Measurements from ENCODE around the gene FFAR2. TPM values are rescaled to one million over a fixed set of nuclear protein-coding genes. Genes with fewer than 3 reads are reported as not detected.
A peak's percentile ranks its signal among the peaks of the same experiment; 100 is the strongest.
"Not testable (repeated sequence)": the region's sequence is repeated elsewhere in the genome, so short reads cannot be mapped to it uniquely, and the experiment has no call there.

Gene FFAR2
- total RNA-seq (not detected), total RNA-seq (0 to 0.22 (median 0) reads per million in 29 experiments)
- 0.11 TPM for total RNA-seq (2013)

DNA sequence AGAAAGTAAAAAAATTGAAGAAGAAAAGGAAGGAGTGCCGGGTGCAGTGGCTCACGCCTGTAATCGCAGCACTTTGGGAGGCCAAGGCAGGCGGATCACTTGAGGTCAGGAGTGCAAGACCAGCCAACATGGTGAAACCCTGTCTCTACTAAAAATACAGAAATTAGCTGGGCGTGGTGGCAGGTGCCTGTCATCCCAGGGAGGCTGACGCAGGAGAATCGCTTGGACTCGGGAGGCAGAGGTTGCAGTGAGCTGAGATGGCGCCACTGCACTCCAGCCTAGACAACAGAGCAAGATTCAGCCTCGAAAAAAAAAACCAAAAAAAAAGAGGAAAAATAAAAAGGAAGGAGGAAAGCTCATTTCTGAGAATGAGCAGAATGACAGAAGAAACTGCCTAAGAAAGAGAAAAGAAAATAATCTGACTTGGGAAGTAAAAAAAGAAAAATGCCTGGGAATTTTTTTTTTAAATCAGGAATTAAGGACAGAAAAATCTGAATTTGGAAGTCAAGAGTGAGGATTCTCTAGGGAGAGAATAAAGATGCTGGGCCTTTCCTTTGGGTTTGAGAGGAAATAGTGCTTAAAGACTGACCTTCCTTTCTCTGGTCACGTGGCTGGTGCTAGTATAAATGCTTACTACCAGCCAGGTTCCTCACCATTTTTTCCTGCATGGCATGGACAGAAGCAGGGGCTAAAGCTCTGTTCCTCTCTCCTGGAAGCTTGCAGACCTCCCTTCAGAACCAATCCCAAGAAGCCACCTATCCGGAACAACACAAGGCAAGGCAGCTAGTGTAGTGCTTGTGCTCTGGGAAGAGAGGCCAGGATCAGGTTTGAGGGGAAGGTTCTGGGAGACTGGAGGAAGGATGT, at the start of gene FFAR2:
Gene FFAR2, plus strand, starts transcription at position 652 of the 864 bp plus-strand sequence. CDS start 1,458 bp downstream, outside the sequence.
- Histone ChIP-seq H3K4me3 (ENCODE audit: control insufficient read depth in 1 of 2, extremely low read depth in 1 of 2, low read length in 1 of 2) (no peak within 1 kb of the TSS), H3K27me3 (replicated peaks in 1 of 2; ENCODE audit: control insufficient read depth in 2 of 2, extremely low read depth in 1 of 2, insufficient read depth in 2 of 2, low read length in 1 of 2) (peaks cover 0 to 12% of the 10 kb centered on the region in 2 experiments), H3K27ac (ENCODE audit: low read length) (no peak within 1 kb of the TSS), H3K4me1 (ENCODE audit: control insufficient read depth in 1 of 2, extremely low read depth in 1 of 2, insufficient read depth in 2 of 2, low read length in 2 of 2) (peaks cover 2 to 48% of the 10 kb centered on the region in 2 experiments), H3K36me3 (ENCODE audit: control insufficient read depth in 2 of 2, extremely low read depth in 1 of 2, insufficient read depth in 1 of 2, low read length in 1 of 2) (no peaks in the 10 kb centered on the region), H3K9me3 (no peaks in the 10 kb centered on the region)
- no peaks in the 10 kb centered on the region for H3K9me3 Mint-ChIP-seq
- no peaks in the 10 kb centered on the region for H3K36me3 Mint-ChIP-seq
- peaks cover 6 to 16% of the 10 kb centered on the region in 2 donors for H3K27me3 Mint-ChIP-seq
- peak within 1 kb of the TSS; percentile 46 to 66 for H3K27ac Mint-ChIP-seq
- 100% methylated on average over 3 of the region's 12 CpGs for WGBS (ENCODE audit: insufficient coverage)
- H3K4me1 Mint-ChIP-seq = peaks cover 39 to 61% (median 42%) of the 10 kb centered on the region in 3 donors
- ATAC-seq (replicated peaks in 1 of 4) (no peak), DNase-seq (no peak)
- no peak within 1 kb of the TSS for H3K4me3 Mint-ChIP-seq
- CTCF ChIA-PET = interaction anchor here in 1 of 2 donors (0.6 kb wide), 1 partner anchor 282 kb away, joined by 4 read pairs; no protein-coding TSS in a partner anchor
- POLR2A ChIA-PET = no interaction called here

GRCh38 chr19:35398570-35398969, 49.5 kb upstream of the FFAR2 start:
- Mint-ChIP-seq H3K27me3 (peaks cover 3% of the 10 kb centered on the region in 2 donors), H3K27ac (no peak overlapping the region), H3K4me1 (peaks cover 0 to 2% (median 0%) of the 10 kb centered on the region in 3 donors), H3K36me3 (no peaks in the 10 kb centered on the region), H3K9me3 (no peaks in the 10 kb centered on the region), H3K4me3 (no peak overlapping the region)
- ChIA-PET POLR2A (no interaction called here), CTCF (no interaction called here)
- H3K4me3 ChIP-seq (ENCODE audit: control insufficient read depth in 1 of 2, extremely low read depth in 1 of 2, low read length in 1 of 2) = no peak overlapping the region
- 86% methylated on average over 6 of the region's 12 CpGs for WGBS (ENCODE audit: insufficient coverage)
- peaks cover 0 to 10% of the 10 kb centered on the region in 2 experiments for H3K27me3 ChIP-seq (replicated peaks in 1 of 2; ENCODE audit: control insufficient read depth in 2 of 2, extremely low read depth in 1 of 2, insufficient read depth in 2 of 2, low read length in 1 of 2)
- H3K36me3 ChIP-seq (ENCODE audit: control insufficient read depth in 2 of 2, extremely low read depth in 1 of 2, insufficient read depth in 1 of 2, low read length in 1 of 2) = no peaks in the 10 kb centered on the region
- H3K9me3 ChIP-seq = no peaks in the 10 kb centered on the region
- DNase-seq (no peak), ATAC-seq (replicated peaks in 1 of 4) (no peak)
- H3K27ac ChIP-seq (ENCODE audit: low read length) = no peak overlapping the region
- no peaks in the 10 kb centered on the region for H3K4me1 ChIP-seq (ENCODE audit: control insufficient read depth in 1 of 2, extremely low read depth in 1 of 2, insufficient read depth in 2 of 2, low read length in 2 of 2)

DNA sequence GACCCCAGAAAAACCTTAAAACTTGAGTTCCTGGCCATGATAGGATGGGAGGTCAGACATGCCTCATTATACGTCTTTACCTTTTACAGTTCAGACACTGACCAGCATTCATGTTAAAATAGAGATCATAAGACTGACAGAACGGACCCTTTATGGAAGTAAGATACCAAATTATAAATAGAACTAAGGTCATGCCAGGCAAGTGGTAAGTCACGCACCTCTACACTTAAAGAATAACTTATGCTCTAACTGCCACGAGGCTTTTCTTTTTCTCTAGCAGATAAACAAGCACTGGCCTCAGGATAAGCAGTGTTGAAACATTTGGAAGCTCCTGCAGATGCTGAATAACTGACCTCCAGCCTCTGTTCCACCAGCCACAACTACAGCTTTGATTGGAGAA, 48.8 kb upstream of the FFAR2 start:
- CTCF ChIA-PET = interaction anchor here in 1 of 2 donors (0.6 kb wide), 1 partner anchor 976 kb away, joined by 3 read pairs; no protein-coding TSS in a partner anchor
- Mint-ChIP-seq H3K4me3 (no peak overlapping the region), H3K9me3 (no peaks in the 10 kb centered on the region)

DNA sequence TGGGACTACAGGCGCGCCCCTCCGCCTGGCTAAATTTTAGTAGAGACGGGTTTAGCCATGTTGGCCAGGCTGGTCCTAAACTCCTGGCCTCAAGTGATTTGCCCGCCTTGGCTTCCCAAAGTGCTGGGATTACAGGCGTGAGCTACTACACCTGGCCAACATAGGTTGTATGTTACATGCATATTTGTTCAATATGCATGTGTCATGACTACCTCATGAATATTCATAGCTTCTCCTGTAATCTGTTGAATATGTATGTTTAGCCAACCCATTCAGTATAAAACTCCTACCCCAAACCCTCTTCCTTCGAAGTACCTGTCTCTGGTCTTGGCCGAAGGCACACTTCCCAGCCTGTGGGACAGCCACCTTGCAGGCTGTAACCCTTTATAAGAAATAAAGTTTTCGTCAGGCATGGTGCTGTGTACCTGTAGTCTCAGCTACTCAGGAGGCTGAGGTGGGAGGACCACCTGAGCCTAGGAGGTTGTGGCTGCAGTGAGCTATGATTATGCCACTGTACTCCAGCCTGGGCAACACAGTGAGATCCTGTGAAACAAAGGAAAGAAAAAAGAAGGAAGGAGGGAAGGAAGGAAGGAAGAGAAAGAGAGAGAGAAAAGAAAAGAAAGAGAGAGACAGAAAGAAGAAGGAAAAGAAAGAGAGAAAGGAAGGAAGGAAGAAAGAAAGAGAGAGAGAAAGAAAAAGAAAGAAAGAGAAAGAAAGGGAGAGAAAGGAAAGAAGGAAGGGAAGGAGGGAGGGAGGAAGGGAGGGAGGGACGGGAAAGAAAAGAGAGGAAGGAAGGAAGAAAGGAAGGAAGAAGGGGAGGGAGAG, 47.9 kb upstream of the FFAR2 start:
- no peak for ATAC-seq (replicated peaks in 1 of 4)
- ChIA-PET CTCF (no interaction called here), POLR2A (no interaction called here)
- Mint-ChIP-seq H3K36me3 (no peaks in the 10 kb centered on the region), H3K4me1 (peaks cover 0 to 2% (median 0%) of the 10 kb centered on the region in 3 donors), H3K4me3 (no peak overlapping the region), H3K27me3 (peaks cover 3% of the 10 kb centered on the region in 2 donors), H3K27ac (no peak overlapping the region), H3K9me3 (no peaks in the 10 kb centered on the region)
- WGBS (ENCODE audit: insufficient coverage) = 75% methylated on average over 4 of the region's 10 CpGs
- Histone ChIP-seq H3K4me1 (ENCODE audit: control insufficient read depth in 1 of 2, extremely low read depth in 1 of 2, insufficient read depth in 2 of 2, low read length in 2 of 2) (no peaks in the 10 kb centered on the region), H3K27ac (ENCODE audit: low read length) (no peak overlapping the region), H3K9me3 (no peaks in the 10 kb centered on the region), H3K27me3 (replicated peaks in 1 of 2; ENCODE audit: control insufficient read depth in 2 of 2, extremely low read depth in 1 of 2, insufficient read depth in 2 of 2, low read length in 1 of 2) (peaks cover 0 to 10% of the 10 kb centered on the region in 2 experiments), H3K36me3 (ENCODE audit: control insufficient read depth in 2 of 2, extremely low read depth in 1 of 2, insufficient read depth in 1 of 2, low read length in 1 of 2) (no peaks in the 10 kb centered on the region), H3K4me3 (ENCODE audit: control insufficient read depth in 1 of 2, extremely low read depth in 1 of 2, low read length in 1 of 2) (no peak overlapping the region)
- DNase-seq = no peak

More for the DNA sequence above, 48.8 kb upstream of the FFAR2 start:
- Histone ChIP-seq H3K27me3 (replicated peaks in 1 of 2; ENCODE audit: control insufficient read depth in 2 of 2, extremely low read depth in 1 of 2, insufficient read depth in 2 of 2, low read length in 1 of 2) (peaks cover 0 to 10% of the 10 kb centered on the region in 2 experiments), H3K4me1 (ENCODE audit: control insufficient read depth in 1 of 2, extremely low read depth in 1 of 2, insufficient read depth in 2 of 2, low read length in 2 of 2) (no peaks in the 10 kb centered on the region), H3K36me3 (ENCODE audit: control insufficient read depth in 2 of 2, extremely low read depth in 1 of 2, insufficient read depth in 1 of 2, low read length in 1 of 2) (no peaks in the 10 kb centered on the region), H3K4me3 (ENCODE audit: control insufficient read depth in 1 of 2, extremely low read depth in 1 of 2, low read length in 1 of 2) (no peak overlapping the region), H3K9me3 (no peaks in the 10 kb centered on the region), H3K27ac (ENCODE audit: low read length) (no peak overlapping the region)
- ATAC-seq (replicated peaks in 1 of 4) = no peak
- Mint-ChIP-seq H3K27me3 (peaks cover 3% of the 10 kb centered on the region in 2 donors), H3K27ac (no peak overlapping the region), H3K4me1 (peaks cover 0 to 2% (median 0%) of the 10 kb centered on the region in 3 donors), H3K36me3 (no peaks in the 10 kb centered on the region)
- WGBS (ENCODE audit: insufficient coverage) = 60% methylated on average over 1 of the region's 4 CpGs
- DNase-seq = no peak
- POLR2A ChIA-PET = no interaction called here

GRCh38 chr19:35400773-35401100, 47.3 kb upstream of the FFAR2 start:
- POLR2A ChIA-PET = no interaction called here
- H3K36me3 ChIP-seq (ENCODE audit: control insufficient read depth in 2 of 2, extremely low read depth in 1 of 2, insufficient read depth in 1 of 2, low read length in 1 of 2) = no peaks in the 10 kb centered on the region
- Mint-ChIP-seq H3K4me1 (peaks cover 0 to 2% (median 0%) of the 10 kb centered on the region in 3 donors), H3K36me3 (no peaks in the 10 kb centered on the region), H3K4me3 (no peak overlapping the region), H3K9me3 (no peaks in the 10 kb centered on the region), H3K27me3 (peaks cover 3% of the 10 kb centered on the region in 2 donors), H3K27ac (no peak overlapping the region)
- 96% methylated on average over 6 of the region's 7 CpGs for WGBS (ENCODE audit: insufficient coverage)
- peaks cover 0 to 10% of the 10 kb centered on the region in 2 experiments for H3K27me3 ChIP-seq (replicated peaks in 1 of 2; ENCODE audit: control insufficient read depth in 2 of 2, extremely low read depth in 1 of 2, insufficient read depth in 2 of 2, low read length in 1 of 2)
- no peak overlapping the region for H3K4me3 ChIP-seq (ENCODE audit: control insufficient read depth in 1 of 2, extremely low read depth in 1 of 2, low read length in 1 of 2)
- no peaks in the 10 kb centered on the region for H3K9me3 ChIP-seq
- DNase-seq = no peak
- CTCF ChIA-PET = no interaction called here
- H3K27ac ChIP-seq (ENCODE audit: low read length) = no peak overlapping the region
- no peaks in the 10 kb centered on the region for H3K4me1 ChIP-seq (ENCODE audit: control insufficient read depth in 1 of 2, extremely low read depth in 1 of 2, insufficient read depth in 2 of 2, low read length in 2 of 2)
- no peak for ATAC-seq (replicated peaks in 1 of 4)

GRCh38 chr19:35401416-35401815, 46.6 kb upstream of the FFAR2 start:
- POLR2A ChIA-PET; DNase-seq; H3K27ac ChIP-seq (ENCODE audit: low read length); ATAC-seq (replicated peaks in 1 of 4); CTCF ChIA-PET; H3K4me1 Mint-ChIP-seq; H3K9me3 ChIP-seq; H3K27me3 Mint-ChIP-seq; H3K4me1 ChIP-seq (ENCODE audit: control insufficient read depth in 1 of 2, extremely low read depth in 1 of 2, insufficient read depth in 2 of 2, low read length in 2 of 2); H3K4me3 Mint-ChIP-seq; H3K4me3 ChIP-seq (ENCODE audit: control insufficient read depth in 1 of 2, extremely low read depth in 1 of 2, low read length in 1 of 2); H3K36me3 ChIP-seq (ENCODE audit: control insufficient read depth in 2 of 2, extremely low read depth in 1 of 2, insufficient read depth in 1 of 2, low read length in 1 of 2); H3K36me3 Mint-ChIP-seq; H3K9me3 Mint-ChIP-seq: not testable (repeated sequence)
- 73% methylated on average over 3 of the region's 9 CpGs for WGBS (ENCODE audit: insufficient coverage)
- H3K27me3 ChIP-seq (replicated peaks in 1 of 2; ENCODE audit: control insufficient read depth in 2 of 2, extremely low read depth in 1 of 2, insufficient read depth in 2 of 2, low read length in 1 of 2) = peaks cover 0 to 12% of the 10 kb centered on the region in 2 experiments
- H3K27ac Mint-ChIP-seq = peak overlapping the region in 1 of 2 donors; percentile 28
